SK-N-SH (cell line): ENCODE results near the gene LKAAEAR1. TPM values are rescaled to one million over a fixed set of nuclear protein-coding genes. Genes with fewer than 3 reads are reported as not detected.

Experiments used
- CTCF ChIA-PET: fragments of 300-600, 350-600 bp; formaldehyde crosslinking; extraction: SDS; loops from one replicate; lab custom pipeline; 2021; lab: Yijun Ruan, JAX
- POLR2A ChIA-PET: fragments of 350-600 bp; sonication (Branson Sonifier 250); formaldehyde crosslinking; extraction: SDS; loops from one replicate; lab custom pipeline; 2020; ENCODE audit warnings: antibody characterized with exemption, inconsistent platforms; lab: Yijun Ruan, JAX
- DNase-seq: peaks from one replicate; pipeline ENCODE4 v3.0.0; 2012
- H2AFZ ChIP-seq: fragments of 200-600 bp; sonication (generic); 2 replicates; pipeline ENCODE4 v1.8.1; 2016; ENCODE audit warnings: antibody characterized with exemption, mild to moderate bottlenecking, low read depth
- H3F3A ChIP-seq: fragments of 200-600 bp; sonication (generic); replicated peaks from 2 replicates; pipeline ENCODE3; 2016; ENCODE audit warnings: antibody characterized with exemption, mild to moderate bottlenecking; ENCODE audit not compliant: insufficient read depth
- H3K27ac ChIP-seq, 2 experiments: fragments of 200-500 bp in 1 of 2; fragments of 200-600 bp in 1 of 2; sonication (Bioruptor generic) in 1 of 2; sonication (generic), shearing (Covaris generic) in 1 of 2; 2 replicates each; pipeline versions ENCODE4 v1.5.1 to v1.6.1; 2014 to 2016; ENCODE audit warnings: low read depth in 2 of 2, inconsistent platforms in 1 of 2, low read length in 1 of 2, mild to moderate bottlenecking in 1 of 2, mixed read lengths in 1 of 2
- H3K27me3 ChIP-seq: fragments of 200-600 bp; sonication (generic), shearing (Covaris generic); 2 replicates; pipeline ENCODE4 v1.6.1; 2016; ENCODE audit warnings: mixed run types; ENCODE audit not compliant: insufficient read depth
- H3K36me3 ChIP-seq, 2 experiments: fragments of 200-500 bp in 1 of 2; fragments of 200-600 bp in 1 of 2; sonication (Bioruptor generic) in 1 of 2; sonication (generic) in 1 of 2; replicated peaks in 1 of 2; 2 replicates each; pipeline versions ENCODE3 to v1.5.1; 2014 to 2016; ENCODE audit warnings: low read length in 1 of 2, mild to moderate bottlenecking in 1 of 2; ENCODE audit not compliant: insufficient read depth in 2 of 2, control insufficient read depth in 1 of 2
- H3K4me1 ChIP-seq, 2 experiments: fragments of 200-500 bp in 1 of 2; fragments of 200-600 bp in 1 of 2; sonication (Bioruptor generic) in 1 of 2; sonication (generic), shearing (Covaris generic) in 1 of 2; 2 replicates each; pipeline versions ENCODE4 v1.5.1 to v1.6.1; 2014 to 2016; ENCODE audit warnings: low read depth in 1 of 2, low read length in 1 of 2, mixed run types in 1 of 2; ENCODE audit not compliant: insufficient read depth in 2 of 2, control insufficient read depth in 1 of 2
- H3K4me2 ChIP-seq: fragments of 200-600 bp; sonication (generic), shearing (Covaris generic); 2 replicates; pipeline ENCODE4 v1.6.1; 2017; ENCODE audit warnings: mixed run types
- H3K4me3 ChIP-seq, 2 experiments: fragments of 200-500 bp in 1 of 2; fragments of 200-600 bp in 1 of 2; sonication (Bioruptor generic) in 1 of 2; sonication (generic), shearing (Covaris generic) in 1 of 2; 2 replicates each; pipeline versions ENCODE4 v1.5.1 to v1.8.1; 2014 to 2016; ENCODE audit warnings: low read depth in 2 of 2, inconsistent platforms in 1 of 2, low read length in 1 of 2, mild to moderate bottlenecking in 1 of 2, mixed read lengths in 1 of 2, moderate library complexity in 1 of 2
- H3K79me2 ChIP-seq: fragments of 200-600 bp; sonication (generic); 2 replicates; pipeline ENCODE4 v1.8.1; 2017; ENCODE audit warnings: mild to moderate bottlenecking; ENCODE audit not compliant: insufficient read depth
- H3K9ac ChIP-seq: fragments of 200-600 bp; sonication (generic); 2 replicates; pipeline ENCODE4 v1.6.1; 2017; ENCODE audit warnings: mixed run types
- H3K9me2 ChIP-seq: fragments of 200-600 bp; sonication (generic); 2 replicates; pipeline ENCODE4 v1.6.1; 2017; ENCODE audit warnings: mixed run types
- H3K9me3 ChIP-seq: fragments of 200-600 bp; sonication (generic); 2 replicates; pipeline ENCODE4 v1.6.1; 2017; ENCODE audit warnings: mixed run types, mild to moderate bottlenecking, moderate library complexity
- H4K20me1 ChIP-seq: fragments of 200-600 bp; sonication (generic); 2 replicates; pipeline ENCODE4 v1.6.1; 2017; ENCODE audit warnings: mild to moderate bottlenecking, mixed run types; ENCODE audit not compliant: insufficient read depth
- CHD2 ChIP-seq: fragments of 150-350 bp; IDR thresholded peaks from 2 replicates; pipeline ENCODE4 v1.6.1; 2018; ENCODE audit warnings: low read length; ENCODE audit not compliant: partially characterized antibody
- EZH2phosphoT487 ChIP-seq: fragments of 200-600 bp; sonication (generic); IDR thresholded peaks from 2 replicates; pipeline ENCODE4 v1.6.1; 2017; ENCODE audit warnings: low read depth, mixed run types, mild to moderate bottlenecking, antibody characterized with exemption, moderate library complexity, borderline replicate concordance
- FOSL2 ChIP-seq: IDR thresholded peaks from 2 replicates; pipeline ENCODE4 v1.4.0; 2012; ENCODE audit warnings: low read depth, mild to moderate bottlenecking, moderate library complexity, borderline replicate concordance
- JUND ChIP-seq: IDR thresholded peaks from 2 replicates; pipeline ENCODE4 v1.4.0; 2012
- NRF1 ChIP-seq: IDR thresholded peaks from 2 replicates; pipeline ENCODE4 v1.6.1; 2012; ENCODE audit warnings: low read depth, mild to moderate bottlenecking, low read length
- RCOR1 ChIP-seq: fragments of 150-350 bp; IDR thresholded peaks from 2 replicates; pipeline ENCODE4 v1.6.1; 2017; ENCODE audit warnings: antibody characterized with exemption, low read length
- RFX5 ChIP-seq: IDR thresholded peaks from 2 replicates; pipeline ENCODE4 v1.6.1; 2012; ENCODE audit warnings: mild to moderate bottlenecking, improper control_type of control experiment, low read length
- RXRA ChIP-seq: IDR thresholded peaks from 2 replicates; pipeline ENCODE4 v1.4.0; 2012; ENCODE audit warnings: low read depth, mild to moderate bottlenecking, borderline replicate concordance
- SIN3A ChIP-seq: IDR thresholded peaks from 2 replicates; pipeline ENCODE4 v1.6.1; 2012; ENCODE audit warnings: low read depth, mild to moderate bottlenecking, low read length, moderate library complexity, borderline replicate concordance
- TAF1 ChIP-seq: IDR thresholded peaks from 2 replicates; pipeline ENCODE4 v1.6.1; 2012; ENCODE audit warnings: low read depth, mild to moderate bottlenecking, low read length, moderate library complexity, borderline replicate concordance
- TCF12 ChIP-seq: IDR thresholded peaks from 2 replicates; pipeline ENCODE4 v1.4.0; 2012
- TEAD4 ChIP-seq: IDR thresholded peaks from 2 replicates; pipeline ENCODE4 v1.4.0; 2012; ENCODE audit warnings: mild to moderate bottlenecking, borderline replicate concordance; ENCODE audit not compliant: insufficient read depth
- WGBS: methylation state at CpG from one replicate; pipeline ENCODE4 v1.1.6; 2017; ENCODE audit warnings: low lambda C conversion rate; 5-methylcytosine and 5-hydroxymethylcytosine counted together
- polyA plus RNA-seq, 3 experiments: library from polyadenylated mRNA; depleted of rRNA; stranded (reverse); fragments of >200 nt; gene quantifications; 2 replicates each; pipeline ENCODE4 v1.2.3, GENCODE V29; 2012
- TF ChIP-seq, protein P1 (sequence below): fragments of 150-350 bp; IDR thresholded peaks from 2 replicates; pipeline ENCODE4 v1.6.1; 2016; ENCODE audit warnings: mild to moderate bottlenecking, low read depth, low read length
- TF ChIP-seq, protein P2 (sequence below): IDR thresholded peaks from 2 replicates; pipeline ENCODE4 v1.6.1; 2012; ENCODE audit warnings: mild to moderate bottlenecking, low read depth, low read length, moderate library complexity
- TF ChIP-seq, protein P3 (sequence below): IDR thresholded peaks from 2 replicates; pipeline ENCODE4 v1.4.0; 2012; ENCODE audit warnings: low read depth

Gene LKAAEAR1
- polyA plus RNA-seq, 1 of the 3 experiments (the other 2 are of a cell fraction) = 0.71 TPM

GRCh38 chr20:64112691-64113443 is 28.7 kb upstream of the LKAAEAR1 start:
- ChIA-PET POLR2A (interaction anchor here (0.6 kb wide), 1 partner anchor 441 kb away, joined by 3 read pairs; no protein-coding TSS in a partner anchor), CTCF (interaction anchor here (0.6 to 15.6 kb wide), 6 partner anchors 7 to 74 kb away, joined by 3 to 252 read pairs (median 14); partner anchors contain the start of genes LKAAEAR1, OPRL1 and RGS19)
- Histone ChIP-seq H3F3A (no peaks in the 10 kb centered on the region), H3K4me3 (no peak overlapping the region), H3K9me2 (no peaks in the 10 kb centered on the region), H3K79me2 (no peaks in the 10 kb centered on the region), H3K9me3 (no peaks in the 10 kb centered on the region), H3K4me2 (no peak overlapping the region), H2AFZ (no peak overlapping the region), H3K4me1 (peaks cover 0 to 24% of the 10 kb centered on the region in 2 experiments; a peak in 1 of 4 replicates), H3K27me3 (no peaks in the 10 kb centered on the region), H3K36me3 (no peaks in the 10 kb centered on the region), H3K9ac (no peak overlapping the region), H3K27ac (peak overlapping the region in 1 of 2 experiments; percentile 30; a peak in 1 of 4 replicates), H4K20me1 (no peaks in the 10 kb centered on the region)
- TF ChIP-seq NRF1 (no peak), RFX5 (no peak), EZH2phosphoT487 (no peak), SIN3A (no peak), TCF12 (no peak), RXRA (no peak), TAF1 (no peak), FOSL2 (no peak), JUND (no peak), RCOR1 (no peak), CHD2 (no peak), TEAD4 (no peak)
- TF ChIP-seq, protein P1, sequence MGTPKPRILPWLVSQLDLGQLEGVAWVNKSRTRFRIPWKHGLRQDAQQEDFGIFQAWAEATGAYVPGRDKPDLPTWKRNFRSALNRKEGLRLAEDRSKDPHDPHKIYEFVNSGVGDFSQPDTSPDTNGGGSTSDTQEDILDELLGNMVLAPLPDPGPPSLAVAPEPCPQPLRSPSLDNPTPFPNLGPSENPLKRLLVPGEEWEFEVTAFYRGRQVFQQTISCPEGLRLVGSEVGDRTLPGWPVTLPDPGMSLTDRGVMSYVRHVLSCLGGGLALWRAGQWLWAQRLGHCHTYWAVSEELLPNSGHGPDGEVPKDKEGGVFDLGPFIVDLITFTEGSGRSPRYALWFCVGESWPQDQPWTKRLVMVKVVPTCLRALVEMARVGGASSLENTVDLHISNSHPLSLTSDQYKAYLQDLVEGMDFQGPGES = no peak
- TF ChIP-seq, protein P2, sequence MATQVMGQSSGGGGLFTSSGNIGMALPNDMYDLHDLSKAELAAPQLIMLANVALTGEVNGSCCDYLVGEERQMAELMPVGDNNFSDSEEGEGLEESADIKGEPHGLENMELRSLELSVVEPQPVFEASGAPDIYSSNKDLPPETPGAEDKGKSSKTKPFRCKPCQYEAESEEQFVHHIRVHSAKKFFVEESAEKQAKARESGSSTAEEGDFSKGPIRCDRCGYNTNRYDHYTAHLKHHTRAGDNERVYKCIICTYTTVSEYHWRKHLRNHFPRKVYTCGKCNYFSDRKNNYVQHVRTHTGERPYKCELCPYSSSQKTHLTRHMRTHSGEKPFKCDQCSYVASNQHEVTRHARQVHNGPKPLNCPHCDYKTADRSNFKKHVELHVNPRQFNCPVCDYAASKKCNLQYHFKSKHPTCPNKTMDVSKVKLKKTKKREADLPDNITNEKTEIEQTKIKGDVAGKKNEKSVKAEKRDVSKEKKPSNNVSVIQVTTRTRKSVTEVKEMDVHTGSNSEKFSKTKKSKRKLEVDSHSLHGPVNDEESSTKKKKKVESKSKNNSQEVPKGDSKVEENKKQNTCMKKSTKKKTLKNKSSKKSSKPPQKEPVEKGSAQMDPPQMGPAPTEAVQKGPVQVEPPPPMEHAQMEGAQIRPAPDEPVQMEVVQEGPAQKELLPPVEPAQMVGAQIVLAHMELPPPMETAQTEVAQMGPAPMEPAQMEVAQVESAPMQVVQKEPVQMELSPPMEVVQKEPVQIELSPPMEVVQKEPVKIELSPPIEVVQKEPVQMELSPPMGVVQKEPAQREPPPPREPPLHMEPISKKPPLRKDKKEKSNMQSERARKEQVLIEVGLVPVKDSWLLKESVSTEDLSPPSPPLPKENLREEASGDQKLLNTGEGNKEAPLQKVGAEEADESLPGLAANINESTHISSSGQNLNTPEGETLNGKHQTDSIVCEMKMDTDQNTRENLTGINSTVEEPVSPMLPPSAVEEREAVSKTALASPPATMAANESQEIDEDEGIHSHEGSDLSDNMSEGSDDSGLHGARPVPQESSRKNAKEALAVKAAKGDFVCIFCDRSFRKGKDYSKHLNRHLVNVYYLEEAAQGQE = no peak
- TF ChIP-seq, protein P3, sequence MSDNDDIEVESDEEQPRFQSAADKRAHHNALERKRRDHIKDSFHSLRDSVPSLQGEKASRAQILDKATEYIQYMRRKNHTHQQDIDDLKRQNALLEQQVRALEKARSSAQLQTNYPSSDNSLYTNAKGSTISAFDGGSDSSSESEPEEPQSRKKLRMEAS = no peak
- peak; percentile 16 for DNase-seq
- 57% methylated on average over 8 of the region's 18 CpGs for WGBS
